ENCODE results near the gene PRR7. TPM values are rescaled to one million over a fixed set of nuclear protein-coding genes. Genes with fewer than 3 reads are reported as not detected.

PRR7 gene
- total RNA-seq, 4 donors from 2014 or later, result 1.6 to 2.7 (median 2.2) TPM; not detected in 1

DNA sequence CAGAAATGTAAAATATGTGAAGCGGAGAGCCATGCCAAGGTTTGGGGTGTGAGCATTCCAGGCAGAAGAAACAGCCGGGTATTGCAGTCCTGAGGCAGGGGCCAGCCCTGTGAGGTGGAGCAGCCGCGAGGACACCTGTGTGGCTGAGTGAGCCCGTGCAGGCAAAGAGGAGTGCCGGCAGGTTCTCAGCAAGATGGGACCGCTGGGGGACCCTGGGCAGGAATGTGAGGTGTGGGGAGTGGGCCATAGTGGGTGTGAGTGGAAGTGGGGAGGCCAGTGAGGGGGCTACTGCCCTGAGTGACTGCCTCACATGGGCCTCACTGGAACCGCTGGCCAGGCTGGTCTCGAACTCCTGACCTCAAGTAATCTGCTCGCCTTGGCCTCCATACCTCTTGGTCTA lies 8.1 kb upstream of the PRR7 start:
- no peak overlapping the region for H3K4me3 ChIP-seq
- WGBS, 2 donors (ENCODE audit: low coverage in 1 of 2), result 87 to 89% methylated on average over 5 to 8 of the region's 10 CpGs
- no peaks in the 10 kb centered on the region for H3K4me1 ChIP-seq
- TF ChIP-seq, protein P1, sequence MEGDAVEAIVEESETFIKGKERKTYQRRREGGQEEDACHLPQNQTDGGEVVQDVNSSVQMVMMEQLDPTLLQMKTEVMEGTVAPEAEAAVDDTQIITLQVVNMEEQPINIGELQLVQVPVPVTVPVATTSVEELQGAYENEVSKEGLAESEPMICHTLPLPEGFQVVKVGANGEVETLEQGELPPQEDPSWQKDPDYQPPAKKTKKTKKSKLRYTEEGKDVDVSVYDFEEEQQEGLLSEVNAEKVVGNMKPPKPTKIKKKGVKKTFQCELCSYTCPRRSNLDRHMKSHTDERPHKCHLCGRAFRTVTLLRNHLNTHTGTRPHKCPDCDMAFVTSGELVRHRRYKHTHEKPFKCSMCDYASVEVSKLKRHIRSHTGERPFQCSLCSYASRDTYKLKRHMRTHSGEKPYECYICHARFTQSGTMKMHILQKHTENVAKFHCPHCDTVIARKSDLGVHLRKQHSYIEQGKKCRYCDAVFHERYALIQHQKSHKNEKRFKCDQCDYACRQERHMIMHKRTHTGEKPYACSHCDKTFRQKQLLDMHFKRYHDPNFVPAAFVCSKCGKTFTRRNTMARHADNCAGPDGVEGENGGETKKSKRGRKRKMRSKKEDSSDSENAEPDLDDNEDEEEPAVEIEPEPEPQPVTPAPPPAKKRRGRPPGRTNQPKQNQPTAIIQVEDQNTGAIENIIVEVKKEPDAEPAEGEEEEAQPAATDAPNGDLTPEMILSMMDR (IDR thresholded peaks at IDR 0.05), result no peak
- TF ChIP-seq POLR2A (IDR thresholded peaks at IDR 0.05), result no peak
- TF ChIP-seq EP300 (IDR thresholded peaks at IDR 0.05), result no peak
- TF ChIP-seq POLR2AphosphoS5 (IDR thresholded peaks at IDR 0.05), result no peak
- ATAC-seq, result no peak
- H3K36me3 ChIP-seq, result peaks cover 0 to 84% of the 10 kb centered on the region in 2 donors
- H3K27ac ChIP-seq, result no peak overlapping the region
- no peaks in the 10 kb centered on the region for H3K9me3 ChIP-seq
- H3K27me3 ChIP-seq, result no peaks in the 10 kb centered on the region

DNA sequence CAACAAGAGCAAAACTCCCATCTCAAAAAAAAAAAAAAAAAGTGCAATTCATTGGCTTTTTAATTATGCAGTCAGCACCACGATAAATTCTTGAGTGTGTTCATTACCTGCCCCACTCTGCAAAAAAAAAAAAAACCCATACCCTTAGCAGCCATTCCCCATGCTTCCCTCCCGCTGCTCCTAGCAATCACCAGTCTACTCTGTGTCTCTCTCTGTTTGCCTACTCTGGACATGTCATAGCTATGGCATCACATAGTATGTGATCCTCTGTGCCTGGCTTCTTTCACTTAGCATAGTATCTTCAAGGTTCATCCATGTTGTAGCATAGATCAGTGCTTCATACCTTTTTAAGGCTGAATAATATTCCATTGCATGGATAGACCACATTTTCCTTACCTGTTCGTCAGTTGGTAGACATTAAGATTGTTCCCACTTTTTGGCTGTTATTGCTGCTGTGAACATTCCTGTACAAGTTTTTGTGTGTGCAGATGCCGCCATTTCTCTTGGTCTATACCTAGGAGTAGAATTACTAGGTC lies 7.0 kb upstream of the PRR7 start:
- H3K4me3 ChIP-seq, result no peak overlapping the region
- ATAC-seq, result no peak
- no peak overlapping the region for H3K27ac ChIP-seq
- peaks cover 0 to 73% of the 10 kb centered on the region in 2 donors for H3K36me3 ChIP-seq
- no peaks in the 10 kb centered on the region for H3K9me3 ChIP-seq
- 96 to 100% methylated on average over 4 of the region's 4 CpGs for WGBS, 2 donors (ENCODE audit: low coverage in 1 of 2)
- TF ChIP-seq, protein P1 (IDR thresholded peaks at IDR 0.05), result no peak
- H3K4me1 ChIP-seq, result no peaks in the 10 kb centered on the region
- no peaks in the 10 kb centered on the region for H3K27me3 ChIP-seq

DNA sequence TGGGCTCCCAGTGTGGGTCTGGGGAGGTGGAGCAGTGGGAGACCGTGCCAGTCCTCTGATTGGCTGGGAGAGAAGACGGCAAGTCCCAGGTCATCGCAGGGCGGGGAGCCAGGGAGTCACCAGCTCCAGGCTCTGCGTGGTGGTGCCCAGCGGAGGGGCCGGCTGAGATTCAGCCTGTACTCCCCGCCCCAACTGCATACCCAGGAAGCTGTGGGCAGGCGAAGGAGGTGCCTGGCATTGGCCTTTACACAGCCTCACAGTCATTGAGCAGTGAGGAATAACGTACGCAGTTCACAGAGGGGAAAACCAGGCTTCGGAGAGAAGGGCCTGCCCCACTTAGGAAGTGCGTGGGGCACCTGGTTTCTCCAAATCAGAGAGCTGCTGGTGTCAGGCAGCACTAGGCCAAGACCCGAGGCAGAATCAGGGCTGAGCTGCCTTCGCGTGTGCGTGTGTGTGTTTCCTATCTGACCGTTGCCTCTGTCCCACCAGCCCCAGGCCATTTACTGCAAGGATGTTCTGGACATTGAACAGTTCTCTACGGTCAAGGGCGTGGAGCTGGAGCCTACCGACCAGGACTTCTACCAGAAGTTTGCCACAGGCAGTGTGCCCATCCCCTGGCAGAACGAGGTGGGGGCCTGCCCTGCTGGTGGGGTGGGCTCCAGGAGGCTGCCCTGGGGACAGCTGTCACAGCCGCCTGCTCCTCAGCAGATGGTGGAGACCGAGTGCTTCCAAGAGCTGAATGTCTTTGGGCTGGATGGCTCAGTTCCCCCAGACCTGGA lies 6.2 kb upstream of the PRR7 start:
- 88 to 93% methylated on average over 3 to 11 of the region's 24 CpGs for WGBS, 2 donors (ENCODE audit: low coverage in 1 of 2)
- H3K9me3 ChIP-seq, result no peaks in the 10 kb centered on the region
- no peak for TF ChIP-seq POLR2AphosphoS5 (IDR thresholded peaks at IDR 0.05)
- TF ChIP-seq EP300 (IDR thresholded peaks at IDR 0.05), result no peak
- no peak for TF ChIP-seq POLR2A (IDR thresholded peaks at IDR 0.05)
- TF ChIP-seq, protein P1 (IDR thresholded peaks at IDR 0.05), result no peak
- peaks cover 0 to 65% of the 10 kb centered on the region in 2 donors for H3K36me3 ChIP-seq
- no peaks in the 10 kb centered on the region for H3K4me1 ChIP-seq
- H3K27ac ChIP-seq, result no peak overlapping the region
- no peak overlapping the region for H3K4me3 ChIP-seq
- ATAC-seq, result no peak
- H3K27me3 ChIP-seq, result no peaks in the 10 kb centered on the region

DNA sequence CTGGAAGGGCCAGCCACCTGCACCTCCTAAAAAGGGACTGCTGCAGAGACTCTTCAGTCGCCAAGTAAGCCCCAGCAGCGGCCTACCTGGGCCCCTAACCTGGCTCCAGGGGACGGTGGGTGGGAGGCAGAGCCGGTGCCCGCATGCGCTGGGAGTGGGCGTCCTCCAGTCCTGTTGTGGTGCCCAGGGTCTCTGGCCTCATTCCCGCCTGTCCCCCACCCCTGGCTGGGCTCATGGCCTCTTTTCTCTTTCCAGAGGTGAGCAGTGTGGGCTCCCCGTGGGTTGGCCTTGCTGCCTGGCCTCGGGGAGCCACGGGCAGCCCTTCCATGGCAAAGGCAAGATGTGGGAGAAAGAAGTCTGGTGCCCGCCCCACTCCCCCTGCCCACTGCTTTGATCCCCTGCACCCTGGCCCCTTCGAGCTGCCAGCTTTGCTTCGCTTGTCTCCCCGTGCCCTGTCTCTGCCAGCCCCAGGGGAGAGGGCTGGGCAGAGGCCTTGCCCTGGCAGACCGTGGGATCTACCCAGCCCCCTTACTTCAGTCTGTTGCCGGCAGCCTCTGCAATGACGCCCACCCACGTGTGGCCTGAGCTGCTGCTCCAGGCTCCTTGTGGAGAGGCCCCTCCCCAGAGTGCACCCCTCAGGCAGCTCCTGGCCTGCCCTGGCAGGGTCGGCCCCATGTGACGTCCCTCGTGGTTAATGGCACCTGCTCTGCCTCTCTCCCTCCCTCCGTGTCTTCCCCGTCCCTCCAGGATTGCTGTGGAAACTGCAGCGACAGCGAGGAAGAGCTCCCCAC lies 5.4 kb upstream of the PRR7 start:
- peaks cover 0 to 57% of the 10 kb centered on the region in 2 donors for H3K36me3 ChIP-seq
- 20 to 100% methylated on average over 1 to 3 of the region's 26 CpGs for WGBS, 2 donors (ENCODE audit: low coverage in 1 of 2)
- no peak overlapping the region for H3K27ac ChIP-seq
- no peaks in the 10 kb centered on the region for H3K9me3 ChIP-seq
- no peak overlapping the region for H3K4me3 ChIP-seq
- peaks cover 3% of the 10 kb centered on the region for H3K27me3 ChIP-seq
- ATAC-seq, result no peak
- peaks cover 0 to 5% (median 4%) of the 10 kb centered on the region in 3 donors for H3K4me1 ChIP-seq
- TF ChIP-seq, protein P1 (IDR thresholded peaks at IDR 0.05), result no peak
- TF ChIP-seq EP300 (IDR thresholded peaks at IDR 0.05) (no peak), POLR2A (IDR thresholded peaks at IDR 0.05) (no peak), POLR2AphosphoS5 (IDR thresholded peaks at IDR 0.05) (no peak)
